Trophoblast cell (in vitro differentiated cells and primary cell): ENCODE results near the gene DSCAM.

Source experiments
- DNase-seq, 2 donors: peaks; one replicate each; pipeline ENCODE4 v3.0.0-alpha.2; 2016
- H2AFZ ChIP-seq: 2 replicates; pipeline ENCODE4 v1.6.1; 2013; ENCODE audit warnings: low read length, moderate library complexity, mild to moderate bottlenecking; ENCODE audit not compliant: insufficient read depth, poor library complexity
- H2AK5ac ChIP-seq: 2 replicates; pipeline ENCODE4 v1.6.1; 2013; ENCODE audit warnings: mild to moderate bottlenecking, low read length
- H2BK120ac ChIP-seq: 2 replicates; pipeline ENCODE4 v1.6.1; 2013; ENCODE audit warnings: low read length, mild to moderate bottlenecking, moderate library complexity; ENCODE audit not compliant: insufficient read depth, poor library complexity
- H2BK12ac ChIP-seq: 2 replicates; pipeline ENCODE4 v1.6.1; 2013; ENCODE audit warnings: mild to moderate bottlenecking, low read length, moderate library complexity
- H2BK5ac ChIP-seq: 2 replicates; pipeline ENCODE4 v1.6.1; 2013; ENCODE audit warnings: low read length, low read depth, moderate library complexity, mild to moderate bottlenecking; ENCODE audit not compliant: poor library complexity
- H3K14ac ChIP-seq: 2 replicates; pipeline ENCODE4 v1.6.1; 2013; ENCODE audit warnings: mild to moderate bottlenecking, low read length
- H3K18ac ChIP-seq: 2 replicates; pipeline ENCODE4 v1.6.1; 2013; ENCODE audit warnings: mild to moderate bottlenecking, low read length
- H3K23ac ChIP-seq: 2 replicates; pipeline ENCODE4 v1.6.1; 2013; ENCODE audit warnings: low read length
- H3K27ac ChIP-seq: 2 replicates; pipeline ENCODE4 v1.5.1; 2013; ENCODE audit warnings: low read depth, mild to moderate bottlenecking, inconsistent platforms, low read length, moderate library complexity
- H3K27me3 ChIP-seq: 2 replicates; pipeline ENCODE4 v1.6.1; 2013; ENCODE audit warnings: inconsistent platforms, mild to moderate bottlenecking, low read length, moderate library complexity; ENCODE audit not compliant: insufficient read depth
- H3K36me3 ChIP-seq, 2 experiments: 1 replicate in 1 of 2; 2 replicates in 1 of 2; pipeline ENCODE4 v1.6.1; 2013; ENCODE audit warnings: low read length in 2 of 2, mild to moderate bottlenecking in 2 of 2, moderate library complexity in 1 of 2; ENCODE audit not compliant: insufficient read depth in 2 of 2, control insufficient read depth in 1 of 2
- H3K4ac ChIP-seq: 2 replicates; pipeline ENCODE4 v1.6.1; 2013; ENCODE audit warnings: low read depth, mild to moderate bottlenecking, low read length, moderate library complexity
- H3K4me1 ChIP-seq, 2 experiments: 1 replicate in 1 of 2; 2 replicates in 1 of 2; pipeline ENCODE4 v1.6.1; 2013; ENCODE audit warnings: low read length in 2 of 2, mild to moderate bottlenecking in 2 of 2, moderate library complexity in 1 of 2; ENCODE audit not compliant: insufficient read depth in 2 of 2, control insufficient read depth in 1 of 2
- H3K4me2 ChIP-seq: 2 replicates; pipeline ENCODE4 v1.6.1; 2013; ENCODE audit warnings: inconsistent platforms, mild to moderate bottlenecking, low read length, moderate library complexity
- H3K4me3 ChIP-seq: 2 replicates; pipeline ENCODE4 v1.5.1; 2013; ENCODE audit warnings: mild to moderate bottlenecking, low read depth, low read length, inconsistent platforms
- H3K79me1 ChIP-seq: one replicate; pipeline ENCODE4 v1.6.1; 2013; ENCODE audit warnings: low read length
- H3K79me2 ChIP-seq: 2 replicates; pipeline ENCODE4 v1.6.1; 2013; ENCODE audit warnings: low read length, mild to moderate bottlenecking; ENCODE audit not compliant: control insufficient read depth, insufficient read depth, poor library complexity
- H3K9ac ChIP-seq: 2 replicates; pipeline ENCODE4 v1.6.1; 2013; ENCODE audit warnings: mild to moderate bottlenecking, low read length
- H3K9me3 ChIP-seq: 2 replicates; pipeline ENCODE4 v1.6.1; 2013; ENCODE audit warnings: low read depth, mild to moderate bottlenecking, control low read depth, inconsistent platforms, low read length; ENCODE audit not compliant: insufficient read depth
- H4K12ac ChIP-seq: 2 replicates; pipeline ENCODE4 v1.6.1; 2013; ENCODE audit warnings: low read depth, mild to moderate bottlenecking, low read length, moderate library complexity
- H4K8ac ChIP-seq: 2 replicates; pipeline ENCODE4 v1.6.1; 2013; ENCODE audit warnings: low read depth, mild to moderate bottlenecking, low read length, moderate library complexity
- H4K91ac ChIP-seq: one replicate; pipeline ENCODE4 v1.6.1; 2013; ENCODE audit warnings: low read depth, mild to moderate bottlenecking, low read length, moderate library complexity
- WGBS: extraction: QIAGEN DNeasy Blood & Tissue Kit; methylation state at CpG from one replicate; pipeline ENCODE4 v1.1.7; 2013; ENCODE audit warnings: missing lambda C conversion rate; ENCODE audit not compliant: insufficient read length, insufficient coverage; ENCODE audit errors: extremely low coverage; 5-methylcytosine and 5-hydroxymethylcytosine counted together

DSCAM gene

GRCh38 chr21:40372506-40372905 lies 474.5 kb downstream of the DSCAM start:
- no peaks in the 10 kb centered on the region for H3K36me3 ChIP-seq
- H3K4me2 ChIP-seq: no peak overlapping the region
- H3K18ac ChIP-seq: no peak overlapping the region
- no peak overlapping the region for H4K91ac ChIP-seq
- H3K27me3 ChIP-seq: no peaks in the 10 kb centered on the region
- no peak overlapping the region for H2BK12ac ChIP-seq
- H2AFZ ChIP-seq: no peak overlapping the region
- H4K8ac ChIP-seq: no peak overlapping the region
- no peaks in the 10 kb centered on the region for H3K9me3 ChIP-seq
- H3K27ac ChIP-seq: no peak overlapping the region
- H3K4me3 ChIP-seq: no peak overlapping the region
- H3K79me1 ChIP-seq: no peaks in the 10 kb centered on the region
- DNase-seq: no peak
- no peak overlapping the region for H4K12ac ChIP-seq
- H2BK120ac ChIP-seq: no peak overlapping the region
- no peak overlapping the region for H2AK5ac ChIP-seq
- no peak overlapping the region for H3K9ac ChIP-seq
- H3K79me2 ChIP-seq: no peaks in the 10 kb centered on the region
- no peak overlapping the region for H3K4ac ChIP-seq
- no peak overlapping the region for H2BK5ac ChIP-seq
- H3K23ac ChIP-seq: no peak overlapping the region
- WGBS: no CpG with 5 or more reads among the region's 2 CpGs
- no peak overlapping the region for H3K14ac ChIP-seq
- no peaks in the 10 kb centered on the region for H3K4me1 ChIP-seq

GRCh38 chr21:40371329-40371728 lies 475.6 kb downstream of the DSCAM start:
- Histone ChIP-seq H3K14ac (no peak overlapping the region), H4K12ac (no peak overlapping the region), H3K4me2 (no peak overlapping the region), H3K9me3 (no peaks in the 10 kb centered on the region), H3K27ac (no peak overlapping the region), H4K8ac (no peak overlapping the region), H2BK120ac (no peak overlapping the region), H3K79me2 (no peaks in the 10 kb centered on the region), H2AK5ac (no peak overlapping the region), H3K9ac (no peak overlapping the region), H4K91ac (no peak overlapping the region), H3K79me1 (no peaks in the 10 kb centered on the region), H3K4ac (no peak overlapping the region), H3K27me3 (no peaks in the 10 kb centered on the region), H2BK12ac (no peak overlapping the region), H3K18ac (no peak overlapping the region), H2AFZ (no peak overlapping the region), H2BK5ac (no peak overlapping the region), H3K4me1 (no peaks in the 10 kb centered on the region), H3K23ac (no peak overlapping the region), H3K4me3 (no peak overlapping the region), H3K36me3 (no peaks in the 10 kb centered on the region)
- WGBS: no CpG with 5 or more reads among the region's 4 CpGs
- DNase-seq: no peak

GRCh38 chr21:40356644-40357043 lies 490.3 kb downstream of the DSCAM start:
- no peaks in the 10 kb centered on the region for H3K79me1 ChIP-seq
- H3K4ac ChIP-seq: no peak overlapping the region
- no peak overlapping the region for H2BK120ac ChIP-seq
- no peaks in the 10 kb centered on the region for H3K27me3 ChIP-seq
- H3K14ac ChIP-seq: no peak overlapping the region
- H4K8ac ChIP-seq: no peak overlapping the region
- H3K9me3 ChIP-seq: peaks cover 3% of the 10 kb centered on the region
- no peak overlapping the region for H4K12ac ChIP-seq
- H3K4me1 ChIP-seq: no peaks in the 10 kb centered on the region
- H3K18ac ChIP-seq: no peak overlapping the region
- H2BK12ac ChIP-seq: no peak overlapping the region
- no CpG with 5 or more reads among the region's 2 CpGs for WGBS
- no peak overlapping the region for H3K23ac ChIP-seq
- DNase-seq: no peak
- H3K27ac ChIP-seq: no peak overlapping the region
- H3K4me2 ChIP-seq: no peak overlapping the region
- no peak overlapping the region for H2AFZ ChIP-seq
- no peak overlapping the region for H3K9ac ChIP-seq
- no peaks in the 10 kb centered on the region for H3K36me3 ChIP-seq
- H2BK5ac ChIP-seq: no peak overlapping the region
- no peak overlapping the region for H3K4me3 ChIP-seq
- H3K79me2 ChIP-seq: no peaks in the 10 kb centered on the region
- no peak overlapping the region for H4K91ac ChIP-seq
- H2AK5ac ChIP-seq: no peak overlapping the region

GRCh38 chr21:40355076-40355475 lies 491.9 kb downstream of the DSCAM start:
- Histone ChIP-seq H3K27ac (no peak overlapping the region), H2BK120ac (no peak overlapping the region), H3K4me2 (no peak overlapping the region), H3K18ac (no peak overlapping the region), H3K79me1 (no peaks in the 10 kb centered on the region), H3K27me3 (no peaks in the 10 kb centered on the region), H4K12ac (no peak overlapping the region), H3K23ac (no peak overlapping the region), H3K9me3 (peaks cover 3% of the 10 kb centered on the region), H4K8ac (no peak overlapping the region), H4K91ac (no peak overlapping the region), H2BK5ac (no peak overlapping the region), H3K79me2 (no peaks in the 10 kb centered on the region), H2AFZ (no peak overlapping the region), H3K9ac (no peak overlapping the region), H3K14ac (no peak overlapping the region), H3K4me3 (no peak overlapping the region), H2AK5ac (no peak overlapping the region), H3K4me1 (no peaks in the 10 kb centered on the region), H3K36me3 (no peaks in the 10 kb centered on the region), H2BK12ac (no peak overlapping the region), H3K4ac (no peak overlapping the region)
- 100% methylated on average over 1 of the region's 5 CpGs for WGBS
- DNase-seq: peak; percentile 54 to 71
